ENCODE measurements around the gene TSEN15.

The TSEN15 gene

GRCh38 chr1:184051485-184052193 lies at the start of gene TSEN15:
TSS of gene TSEN15 (plus strand) at chr1:184051730. CDS start at chr1:184051756, 26 bp downstream.
- peak; percentile 86 for DNase-seq (ENCODE audit: low spot score)

GRCh38 chr1:184002071-184002470 lies 49.5 kb upstream of the TSEN15 start:
- DNase-seq (ENCODE audit: low spot score), result peak; percentile 45

- DNase-seq (ENCODE audit: low spot score), result no peak
These were observed 46.6 kb upstream of the TSEN15 start for GRCh38 chr1:184004935-184005334.

GRCh38 chr1:184005506-184005905 lies 46.0 kb upstream of the TSEN15 start:
- DNase-seq (ENCODE audit: low spot score), result no peak

GRCh38 chr1:184010788-184011187 lies 40.7 kb upstream of the TSEN15 start:
- no peak for DNase-seq (ENCODE audit: low spot score)

- no peak for DNase-seq (ENCODE audit: low spot score)
These were observed 39.3 kb upstream of the TSEN15 start for GRCh38 chr1:184012187-184012586.

GRCh38 chr1:184014271-184014670 lies 37.3 kb upstream of the TSEN15 start:
- no peak for DNase-seq (ENCODE audit: low spot score)

GRCh38 chr1:184016169-184016568 lies 35.4 kb upstream of the TSEN15 start:
- DNase-seq (ENCODE audit: low spot score), result no peak

- no peak for DNase-seq (ENCODE audit: low spot score)
These were observed 34.2 kb upstream of the TSEN15 start for GRCh38 chr1:184017306-184017705.

- no peak for DNase-seq (ENCODE audit: low spot score)
These were observed 32.9 kb upstream of the TSEN15 start for GRCh38 chr1:184018622-184019021.

GRCh38 chr1:184019069-184019468 lies 32.5 kb upstream of the TSEN15 start:
- DNase-seq (ENCODE audit: low spot score), result no peak

GRCh38 chr1:184019506-184019905 lies 32.0 kb upstream of the TSEN15 start:
- DNase-seq (ENCODE audit: low spot score), result no peak

- DNase-seq (ENCODE audit: low spot score), result no peak
These were observed 31.2 kb upstream of the TSEN15 start for GRCh38 chr1:184020328-184020727.

- no peak for DNase-seq (ENCODE audit: low spot score)
These were observed 30.7 kb upstream of the TSEN15 start for GRCh38 chr1:184020855-184021254.

- DNase-seq (ENCODE audit: low spot score), result no peak
These were observed 29.8 kb upstream of the TSEN15 start for GRCh38 chr1:184021728-184022127.

- no peak for DNase-seq (ENCODE audit: low spot score)
These were observed 28.9 kb upstream of the TSEN15 start for GRCh38 chr1:184022668-184023067.

- no peak for DNase-seq (ENCODE audit: low spot score)
These were observed 28.4 kb upstream of the TSEN15 start for GRCh38 chr1:184023171-184023570.

GRCh38 chr1:184025242-184025675 lies 26.3 kb upstream of the TSEN15 start:
- DNase-seq (ENCODE audit: low spot score), result no peak

- DNase-seq (ENCODE audit: low spot score), result no peak
These were observed 23.5 kb upstream of the TSEN15 start for GRCh38 chr1:184027826-184028695.

GRCh38 chr1:184028854-184029623 lies 22.5 kb upstream of the TSEN15 start:
- no peak for DNase-seq (ENCODE audit: low spot score)

GRCh38 chr1:184030433-184031091 lies 21.0 kb upstream of the TSEN15 start:
- DNase-seq (ENCODE audit: low spot score), result peak; percentile 59

GRCh38 chr1:184031092-184031408 lies 20.5 kb upstream of the TSEN15 start:
- no peak for DNase-seq (ENCODE audit: low spot score)
